HepG2 (cell line): ENCODE measurements around the gene JOSD2. TPM values are rescaled to one million over a fixed set of nuclear protein-coding genes. Genes with fewer than 3 reads are reported as not detected.

Source experiments
- ATAC-seq: fragments of 200-7000 bp; cut with Tn5 transposase; 3 replicates; pipeline ENCODE4 v1.9.1; 2020; ENCODE audit warnings: mild to moderate bottlenecking, moderate library complexity
- BruUV-seq: library from RNA; stranded (reverse); fragments of 400-500 nt; replicated peaks from 2 replicates; lab custom pipeline; 2021; lab: Mats Ljungman, UMichigan
- CTCF ChIA-PET: fragments of 300-600 bp; formaldehyde crosslinking; extraction: SDS; loops from one replicate; lab custom pipeline; 2021; ENCODE audit warnings: low total read pairs, inconsistent platforms, low intra/inter-chr PET ratio; lab: Yijun Ruan, JAX
- POLR2A ChIA-PET: fragments of 350-600 bp; sonication (Branson Sonifier 250); formaldehyde crosslinking; loops from one replicate; lab custom pipeline; 2020; ENCODE audit warnings: antibody characterized with exemption, inconsistent platforms; lab: Yijun Ruan, JAX
- DNase-seq: peaks from one replicate; pipeline ENCODE4 v3.0.0-alpha.2; 2015; ENCODE audit warnings: low spot score
- FAIRE-seq: peaks from 3 replicates; lab custom pipeline; 2011; peaks lifted over from hg19 to GRCh38; lab: Jason Lieb, UNC
- H2AFZ ChIP-seq: one replicate; pipeline ENCODE4 v1.6.1; 2011; ENCODE audit warnings: low read length, inconsistent platforms
- H3K27ac ChIP-seq: fragments of 300-600 bp; 3 replicates; pipeline ENCODE4 v1.8.0; 2011; ENCODE audit warnings: mixed run types, mild to moderate bottlenecking, mixed read lengths, low read length, inconsistent platforms; ENCODE audit not compliant: insufficient read depth; ENCODE audit errors: extremely low read length
- H3K27me3 ChIP-seq, 2 experiments: fragments of 200-600 bp in 1 of 2; 2 replicates in 1 of 2; 3 replicates in 1 of 2; pipeline versions ENCODE4 v1.6.0 to v1.8.0; 2011; ENCODE audit warnings: low read length in 2 of 2, mild to moderate bottlenecking in 2 of 2, moderate library complexity in 2 of 2, inconsistent platforms in 1 of 2; ENCODE audit not compliant: insufficient read depth in 2 of 2, control insufficient read depth in 1 of 2
- H3K36me3 ChIP-seq, 2 experiments: fragments of 200-600 bp in 1 of 2; replicated peaks in 1 of 2; 2 replicates in 1 of 2; 3 replicates in 1 of 2; pipeline versions ENCODE4 v1.5.1 to v1.8.0; 2011; ENCODE audit warnings: low read length in 2 of 2, inconsistent platforms in 1 of 2; ENCODE audit not compliant: insufficient read depth in 2 of 2, control insufficient read depth in 1 of 2
- H3K4me1 ChIP-seq: 2 replicates; pipeline ENCODE4 v1.5.1; 2012; ENCODE audit warnings: low read length, inconsistent platforms; ENCODE audit not compliant: insufficient read depth
- H3K4me2 ChIP-seq: 2 replicates; pipeline ENCODE4 v1.6.0; 2011; ENCODE audit warnings: low read depth, low read length, inconsistent platforms
- H3K4me3 ChIP-seq, 3 experiments: fragments of 200-600 bp in 1 of 3; sonication (generic), shearing (Covaris generic) in 1 of 3; replicated peaks in 1 of 3; 2 replicates each; pipeline ENCODE4 v1.5.1; 2011 to 2016; ENCODE audit warnings: low read length in 3 of 3, inconsistent platforms in 2 of 3, low read depth in 2 of 3, mild to moderate bottlenecking in 2 of 3, control low read depth in 1 of 3, mixed read lengths in 1 of 3; ENCODE audit not compliant: insufficient read depth in 1 of 3
- H3K79me2 ChIP-seq: one replicate; pipeline ENCODE4 v1.6.1; 2011; ENCODE audit warnings: low read length, inconsistent platforms; ENCODE audit not compliant: insufficient read depth
- H3K9ac ChIP-seq: 2 replicates; pipeline ENCODE4 v1.6.0; 2011; ENCODE audit warnings: mild to moderate bottlenecking, low read depth, low read length, inconsistent platforms; ENCODE audit not compliant: insufficient read depth
- H3K9me3 ChIP-seq: 2 replicates; pipeline ENCODE4 v1.5.1; 2012; ENCODE audit warnings: mild to moderate bottlenecking, low read length
- H4K20me1 ChIP-seq: 2 replicates; pipeline ENCODE4 v1.6.0; 2011; ENCODE audit warnings: inconsistent platforms, mild to moderate bottlenecking, low read length, moderate library complexity; ENCODE audit not compliant: insufficient read depth
- CERS6 ChIP-seq: sonication (generic); formaldehyde crosslinking; IDR thresholded peaks from 2 replicates; pipeline ENCODE4 v1.5.0; 2020; ENCODE audit warnings: missing genetic modification reagents
- CTCF ChIP-seq: sonication (generic); formaldehyde crosslinking; IDR thresholded peaks from 2 replicates; pipeline ENCODE4 v1.5.0; 2020; ENCODE audit warnings: mild to moderate bottlenecking, missing genetic modification reagents, moderate library complexity
- IRX3 ChIP-seq: sonication (generic); formaldehyde crosslinking; IDR thresholded peaks from 2 replicates; pipeline ENCODE4 v1.8.1; 2023; ENCODE audit warnings: mild to moderate bottlenecking, low read depth, missing genetic modification reagents, borderline replicate concordance
- NFKB2 ChIP-seq: sonication (generic); formaldehyde crosslinking; IDR thresholded peaks from 2 replicates; pipeline ENCODE4 v1.4.0; 2020; ENCODE audit warnings: missing genetic modification reagents, borderline replicate concordance
- PATZ1 ChIP-seq: sonication (generic); formaldehyde crosslinking; IDR thresholded peaks from 2 replicates; pipeline ENCODE4 v1.4.0; 2020; ENCODE audit warnings: missing genetic modification reagents
- RCOR2 ChIP-seq: IDR thresholded peaks from 2 replicates; pipeline ENCODE4 v1.6.1; 2016; ENCODE audit warnings: missing biosample characterization, missing genetic modification reagents
- ZNF740 ChIP-seq: sonication (generic); formaldehyde crosslinking; IDR thresholded peaks from 2 replicates; pipeline ENCODE4 v1.4.0; 2020; ENCODE audit warnings: missing genetic modification reagents
- WGBS: methylation state at CpG from one replicate; pipeline ENCODE4 v1.1.6; 2017; ENCODE audit warnings: low lambda C conversion rate; 5-methylcytosine and 5-hydroxymethylcytosine counted together
- in situ Hi-C: cut with HindIII; loops from 2 replicates; pipeline ENCODE4 v1.10.0; 2017; ENCODE audit warnings: low pct_unique_long_range_greater_than_20kb; ENCODE audit not compliant: extremely low pct_ligation_motif_present
- intact Hi-C: fragments of 100-400 bp; cut with micrococcal nuclease; formaldehyde crosslinking; loops from one replicate; pipeline ENCODE4 v1.10.0; 2022; ENCODE audit not compliant: unreplicated experiment
- polyA plus RNA-seq, 8 experiments: library from polyadenylated mRNA; depleted of rRNA in 3 of 8; stranded (reverse) in 7 of 8; unstranded in 1 of 8; fragments of >200 nt; fragmentation: Illumina TruSeq in 4 of 8; extraction: Trizol in 4 of 8; gene quantifications; 2 replicates each; pipeline versions ENCODE4 v1.2.1 to v1.2.3, GENCODE V29; 2011 to 2016; ENCODE audit warnings: low read depth in 4 of 8, missing spikeins in 1 of 8, mixed read lengths in 1 of 8; ENCODE audit not compliant: insufficient read depth in 1 of 8
- total RNA-seq, 5 experiments: library from RNA; depleted of rRNA; stranded (reverse); fragments of >200 nt; fragmentation: Illumina TruSeq; extraction: Trizol; gene quantifications; 2 replicates each; pipeline ENCODE4 v1.2.3, GENCODE V29; 2016; ENCODE audit warnings: low read depth in 1 of 5

The JOSD2 gene
- total and polyA plus RNA-seq, 2 of the 13 experiments (the other 11 are each of a cell fraction or from before 2014, with no cell fraction given) = 2.0 to 4.1 TPM

- Histone ChIP-seq H3K27ac (no peak overlapping the region), H3K9ac (no peak overlapping the region), H3K9me3 (no peaks in the 10 kb centered on the region), H3K4me3 (no peak overlapping the region), H2AFZ (no peak overlapping the region), H3K27me3 (peaks cover 1 to 7% of the 10 kb centered on the region in 2 experiments; a peak in 3 of 5 replicates), H3K4me1 (peaks cover 11% of the 10 kb centered on the region), H3K4me2 (no peak overlapping the region), H4K20me1 (no peaks in the 10 kb centered on the region), H3K79me2 (no peaks in the 10 kb centered on the region), H3K36me3 (no peaks in the 10 kb centered on the region)
- intact Hi-C loops (no loop called here), in situ Hi-C loops (no loop called here)
- FAIRE-seq = no peak
- no TSS peak for BruUV-seq
- TF ChIP-seq ZNF740 (CRISPR knock-in tag) (0 out of 2 replicates have a peak, but pooled peaks have one; percentile 40), CTCF (0 out of 2 replicates have a peak, but pooled peaks have one; percentile 19), RCOR2 (CRISPR knock-in tag) (no peak), PATZ1 (peak; percentile 58; the same call in 1 of the 2 replicates), CERS6 (CRISPR knock-in tag) (no peak), IRX3 (CRISPR knock-in tag) (no peak), NFKB2 (CRISPR knock-in tag) (no peak)
- 36% methylated on average over 12 of the region's 27 CpGs for WGBS
- ChIA-PET POLR2A (no interaction called here), CTCF (no interaction called here)
- DNase-seq = no peak
- peak; percentile 55 for ATAC-seq
Observed at GRCh38 chr19:50500060-50500752, 10.8 kb downstream of the JOSD2 start.
